ENCODE data around the gene PNPLA5. TPM values are rescaled to one million over a fixed set of nuclear protein-coding genes. Genes with fewer than 3 reads are reported as not detected.

Gene PNPLA5
- total RNA-seq, 2 donors from 2014 or later, result 0.68 to 0.73 TPM

- TF ChIP-seq CTCF (conservative IDR thresholded peaks at IDR 0.05), result no peak
- H3K27ac Mint-ChIP-seq, result no peak overlapping the region
- H3K9me3 Mint-ChIP-seq, result no peaks in the 10 kb centered on the region
- 94 to 98% methylated on average over 9 to 16 of the region's 16 CpGs for WGBS, 2 experiments (ENCODE audit: insufficient coverage in 1 of 2, insufficient read length in 1 of 2)
- H3K27me3 Mint-ChIP-seq (ENCODE audit: insufficient read depth), result peaks cover 13% of the 10 kb centered on the region
- H3K4me1 Mint-ChIP-seq, result peaks cover 4% of the 10 kb centered on the region
- Histone ChIP-seq H3K4me3 (ENCODE audit: low read length) (no peak overlapping the region), H3K27ac (ENCODE audit: low read depth, low read length) (no peak overlapping the region), H3K27me3 (ENCODE audit: control insufficient read depth, insufficient read depth, low read length, poor library complexity, severe bottlenecking) (no peaks in the 10 kb centered on the region), H3K4me1 (ENCODE audit: control insufficient read depth, insufficient read depth, low read length) (no peaks in the 10 kb centered on the region), H3K36me3 (ENCODE audit: control insufficient read depth, insufficient read depth, low read length) (no peaks in the 10 kb centered on the region), H3K9me3 (ENCODE audit: control insufficient read depth, low read length) (no peaks in the 10 kb centered on the region), H3K9ac (ENCODE audit: extremely low read depth, low read length, poor library complexity, severe bottlenecking) (no peak overlapping the region)
- no peak overlapping the region for H3K4me3 Mint-ChIP-seq
- no peaks in the 10 kb centered on the region for H3K36me3 Mint-ChIP-seq (ENCODE audit: low read depth)
- no peak for DNase-seq
Observed at GRCh38 chr22:43919106-43919973, 27.5 kb upstream of the PNPLA5 start.

GRCh38 chr22:43917521-43917920 is 25.7 kb upstream of the PNPLA5 start:
- H3K27ac Mint-ChIP-seq, result peak overlapping the region; percentile 30
- no peak overlapping the region for H3K9ac ChIP-seq (ENCODE audit: extremely low read depth, low read length, poor library complexity, severe bottlenecking)
- no peak overlapping the region for H3K27ac ChIP-seq (ENCODE audit: low read depth, low read length)
- WGBS, 2 experiments (ENCODE audit: insufficient coverage in 1 of 2, insufficient read length in 1 of 2), result 93 to 100% methylated on average over 5 to 6 of the region's 6 CpGs
- no peak overlapping the region for H3K4me3 ChIP-seq (ENCODE audit: low read length)
- no peaks in the 10 kb centered on the region for H3K4me1 Mint-ChIP-seq
- no peaks in the 10 kb centered on the region for H3K36me3 Mint-ChIP-seq (ENCODE audit: low read depth)
- H3K9me3 ChIP-seq (ENCODE audit: control insufficient read depth, low read length), result no peaks in the 10 kb centered on the region
- H3K4me3 Mint-ChIP-seq, result no peak overlapping the region
- H3K4me1 ChIP-seq (ENCODE audit: control insufficient read depth, insufficient read depth, low read length), result no peaks in the 10 kb centered on the region
- H3K27me3 Mint-ChIP-seq (ENCODE audit: insufficient read depth), result peaks cover 20% of the 10 kb centered on the region
- no peaks in the 10 kb centered on the region for H3K36me3 ChIP-seq (ENCODE audit: control insufficient read depth, insufficient read depth, low read length)
- H3K27me3 ChIP-seq (ENCODE audit: control insufficient read depth, insufficient read depth, low read length, poor library complexity, severe bottlenecking), result no peaks in the 10 kb centered on the region
- DNase-seq, result no peak
- peaks cover 2% of the 10 kb centered on the region for H3K9me3 Mint-ChIP-seq
- TF ChIP-seq CTCF (conservative IDR thresholded peaks at IDR 0.05), result no peak

- H3K36me3 ChIP-seq (ENCODE audit: control insufficient read depth, insufficient read depth, low read length), result no peaks in the 10 kb centered on the region
- no peak for TF ChIP-seq CTCF (conservative IDR thresholded peaks at IDR 0.05)
- no peak overlapping the region for H3K27ac Mint-ChIP-seq
- peaks cover 5% of the 10 kb centered on the region for H3K4me1 Mint-ChIP-seq
- H3K27me3 ChIP-seq (ENCODE audit: control insufficient read depth, insufficient read depth, low read length, poor library complexity, severe bottlenecking), result no peaks in the 10 kb centered on the region
- no peaks in the 10 kb centered on the region for H3K9me3 ChIP-seq (ENCODE audit: control insufficient read depth, low read length)
- peaks cover 2% of the 10 kb centered on the region for H3K9me3 Mint-ChIP-seq
- no peak overlapping the region for H3K4me3 ChIP-seq (ENCODE audit: low read length)
- no peaks in the 10 kb centered on the region for H3K4me1 ChIP-seq (ENCODE audit: control insufficient read depth, insufficient read depth, low read length)
- H3K4me3 Mint-ChIP-seq, result no peak overlapping the region
- 74 to 83% methylated on average over 3 to 4 of the region's 4 CpGs for WGBS, 2 experiments (ENCODE audit: insufficient coverage in 1 of 2, insufficient read length in 1 of 2)
- H3K27ac ChIP-seq (ENCODE audit: low read depth, low read length), result no peak overlapping the region
- no peak overlapping the region for H3K9ac ChIP-seq (ENCODE audit: extremely low read depth, low read length, poor library complexity, severe bottlenecking)
- DNase-seq, result no peak
- no peaks in the 10 kb centered on the region for H3K36me3 Mint-ChIP-seq (ENCODE audit: low read depth)
- peaks cover 25% of the 10 kb centered on the region for H3K27me3 Mint-ChIP-seq (ENCODE audit: insufficient read depth)
Observed at GRCh38 chr22:43911351-43911750, 19.5 kb upstream of the PNPLA5 start.
